ENCODE measurements around the gene KCTD21. TPM values are rescaled to one million over a fixed set of nuclear protein-coding genes. Genes with fewer than 3 reads are reported as not detected.

KCTD21 gene
- total and polyA plus RNA-seq, 2 of the 4 experiments (the other 2 are of a cell fraction): 12.2 to 12.5 TPM

DNA sequence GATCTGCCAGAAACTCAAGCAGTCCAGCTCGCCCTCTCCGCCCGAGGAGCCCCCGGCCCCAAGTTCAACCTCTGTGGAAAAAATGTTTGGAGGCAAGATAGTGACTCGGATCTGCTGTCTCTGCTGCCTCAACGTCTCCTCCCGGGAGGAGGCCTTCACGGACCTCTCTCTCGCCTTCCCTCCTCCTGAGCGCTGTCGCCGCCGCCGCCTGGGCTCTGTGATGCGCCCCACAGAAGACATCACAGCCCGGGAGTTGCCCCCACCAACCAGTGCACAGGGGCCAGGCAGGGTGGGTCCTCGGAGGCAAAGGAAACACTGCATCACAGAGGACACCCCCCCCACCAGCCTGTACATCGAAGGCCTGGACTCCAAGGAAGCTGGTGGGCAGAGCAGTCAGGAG is 21.1 kb upstream of the KCTD21 start:
- CTCF ChIA-PET: no interaction called here
- H3K4ac ChIP-seq (ENCODE audit: low read depth, low read length): no peak overlapping the region
- H3K56ac ChIP-seq (ENCODE audit: extremely low read depth, insufficient read depth, low read length): no peak overlapping the region

More for the DNA sequence above, 21.1 kb upstream of the KCTD21 start:
- H2AK5ac ChIP-seq (ENCODE audit: low read depth, low read length): no peak overlapping the region
- peaks cover 47% of the 10 kb centered on the region for H3K36me3 ChIP-seq (ENCODE audit: control insufficient read depth, insufficient read depth, low read length)
- H4K91ac ChIP-seq (ENCODE audit: insufficient read depth, low read depth, low read length): no peak overlapping the region
- peaks cover 14% of the 10 kb centered on the region for H3K4me1 ChIP-seq (ENCODE audit: control insufficient read depth, insufficient read depth, low read length)
- 95% methylated on average over 10 of the region's 18 CpGs; no CpG with 5 or more reads in 1 of the 2 experiments for WGBS, 2 experiments (ENCODE audit: extremely low coverage in 2 of 2, insufficient read length in 1 of 2)
- H3K79me1 ChIP-seq (ENCODE audit: low read depth in 1 of 2, low read length in 2 of 2): peaks cover 5 to 51% of the 10 kb centered on the region in 2 experiments; a peak in 2 of 4 replicates
- H3K18ac ChIP-seq (ENCODE audit: low read depth, low read length): no peak overlapping the region
- no peaks in the 10 kb centered on the region for H3K27me3 ChIP-seq (ENCODE audit: control insufficient read depth, insufficient read depth, low read length)
- no peak overlapping the region for H3K27ac ChIP-seq (ENCODE audit: insufficient read depth, low read length)
- no peak overlapping the region for H2BK5ac ChIP-seq (ENCODE audit: low read depth, low read length, poor library complexity, severe bottlenecking)
- H3K14ac ChIP-seq (replicated peaks; ENCODE audit: low read depth, low read length): no peak overlapping the region
- no peaks in the 10 kb centered on the region for H3K9me3 ChIP-seq (ENCODE audit: control insufficient read depth, insufficient read depth, low read length)
- no peak overlapping the region for H2AK9ac ChIP-seq (replicated peaks; ENCODE audit: low read depth, low read length, poor library complexity)
- no peak overlapping the region for H2BK120ac ChIP-seq (ENCODE audit: low read depth, low read length)
- no peak overlapping the region for H3K4me3 ChIP-seq (ENCODE audit: insufficient read depth, low read depth, low read length)
- H4K20me1 ChIP-seq (ENCODE audit: insufficient read depth, low read length): peaks cover 18% of the 10 kb centered on the region
- dilution Hi-C loops (cut with HindIII; ENCODE audit: low sequenced_read_pairs, unreplicated experiment): no loop called here
- no peak for ATAC-seq (ENCODE audit: low read depth)
- BruUV-seq (replicated peaks): no TSS peak
- DNase-seq: no peak
- no peak overlapping the region for H3K23ac ChIP-seq (ENCODE audit: low read depth, low read length)
- H3K4me2 ChIP-seq (ENCODE audit: low read depth, low read length): no peak overlapping the region
- H2BK15ac ChIP-seq (ENCODE audit: low read depth, low read length): no peak overlapping the region
- TF ChIP-seq RAD21 (IDR thresholded peaks at IDR 0.05; ENCODE audit: low read length): no peak
- TF ChIP-seq CHD1 (IDR thresholded peaks at IDR 0.05; ENCODE audit: low read depth, low read length): no peak
- TF ChIP-seq CEBPB (IDR thresholded peaks at IDR 0.05; ENCODE audit: low read depth, low read length): no peak
- no peak for TF ChIP-seq NFE2L2 (IDR thresholded peaks at IDR 0.05; ENCODE audit: low read depth, low read length)
- no peak for TF ChIP-seq RCOR1 (IDR thresholded peaks at IDR 0.05; ENCODE audit: insufficient replicate concordance, low read length)
- TF ChIP-seq MXI1 (IDR thresholded peaks at IDR 0.05; ENCODE audit: borderline replicate concordance, low read depth, low read length): no peak
- TF ChIP-seq FOS (IDR thresholded peaks at IDR 0.05; ENCODE audit: low read depth, low read length): no peak
- TF ChIP-seq POLR2A (IDR thresholded peaks at IDR 0.05; ENCODE audit: low read depth, low read length): no peak
- TF ChIP-seq BHLHE40 (IDR thresholded peaks at IDR 0.05; ENCODE audit: low read depth, low read length): no peak
- no peak for TF ChIP-seq MAFK (IDR thresholded peaks at IDR 0.05; ENCODE audit: low read depth, low read length)
- TF ChIP-seq, protein P1, sequence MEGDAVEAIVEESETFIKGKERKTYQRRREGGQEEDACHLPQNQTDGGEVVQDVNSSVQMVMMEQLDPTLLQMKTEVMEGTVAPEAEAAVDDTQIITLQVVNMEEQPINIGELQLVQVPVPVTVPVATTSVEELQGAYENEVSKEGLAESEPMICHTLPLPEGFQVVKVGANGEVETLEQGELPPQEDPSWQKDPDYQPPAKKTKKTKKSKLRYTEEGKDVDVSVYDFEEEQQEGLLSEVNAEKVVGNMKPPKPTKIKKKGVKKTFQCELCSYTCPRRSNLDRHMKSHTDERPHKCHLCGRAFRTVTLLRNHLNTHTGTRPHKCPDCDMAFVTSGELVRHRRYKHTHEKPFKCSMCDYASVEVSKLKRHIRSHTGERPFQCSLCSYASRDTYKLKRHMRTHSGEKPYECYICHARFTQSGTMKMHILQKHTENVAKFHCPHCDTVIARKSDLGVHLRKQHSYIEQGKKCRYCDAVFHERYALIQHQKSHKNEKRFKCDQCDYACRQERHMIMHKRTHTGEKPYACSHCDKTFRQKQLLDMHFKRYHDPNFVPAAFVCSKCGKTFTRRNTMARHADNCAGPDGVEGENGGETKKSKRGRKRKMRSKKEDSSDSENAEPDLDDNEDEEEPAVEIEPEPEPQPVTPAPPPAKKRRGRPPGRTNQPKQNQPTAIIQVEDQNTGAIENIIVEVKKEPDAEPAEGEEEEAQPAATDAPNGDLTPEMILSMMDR (conservative IDR thresholded peaks at IDR 0.05; ENCODE audit: low read depth, low read length): no peak
- TF ChIP-seq, protein P2, sequence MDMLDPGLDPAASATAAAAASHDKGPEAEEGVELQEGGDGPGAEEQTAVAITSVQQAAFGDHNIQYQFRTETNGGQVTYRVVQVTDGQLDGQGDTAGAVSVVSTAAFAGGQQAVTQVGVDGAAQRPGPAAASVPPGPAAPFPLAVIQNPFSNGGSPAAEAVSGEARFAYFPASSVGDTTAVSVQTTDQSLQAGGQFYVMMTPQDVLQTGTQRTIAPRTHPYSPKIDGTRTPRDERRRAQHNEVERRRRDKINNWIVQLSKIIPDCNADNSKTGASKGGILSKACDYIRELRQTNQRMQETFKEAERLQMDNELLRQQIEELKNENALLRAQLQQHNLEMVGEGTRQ (IDR thresholded peaks at IDR 0.05; ENCODE audit: low read depth, low read length): no peak
- H2BK20ac ChIP-seq (ENCODE audit: low read depth, low read length): no peak overlapping the region
- no peak overlapping the region for H2AFZ ChIP-seq (replicated peaks; ENCODE audit: low read length, poor library complexity)
- in situ Hi-C loops (cut with MboI; ENCODE audit: low sequenced_read_pairs): no loop called here
- no peak overlapping the region for H3K9ac ChIP-seq (ENCODE audit: low read depth, low read length)
- H3K9me1 ChIP-seq (ENCODE audit: insufficient read depth, low read length): peaks cover 22% of the 10 kb centered on the region
- intact Hi-C loops (cut with micrococcal nuclease): no loop called here
- no peak overlapping the region for H4K5ac ChIP-seq (ENCODE audit: low read depth, low read length)
- POLR2A ChIA-PET (ENCODE audit: unreplicated experiment): no interaction called here
- no peak overlapping the region for H4K8ac ChIP-seq (ENCODE audit: low read depth in 2 of 2, low read length in 2 of 2)
